Tibial nerve (tissue), 4 donors: ENCODE measurements around the gene SRSF9.

Experiments
- CTCF ChIP-seq, 5 experiments: fragments of 200-600 bp in 3 of 5; fragments of 450-650 bp in 2 of 5; sonication (generic) in 3 of 5; IDR thresholded peaks; one replicate each; pipeline ENCODE4 v1.5.1; 2016 to 2019; ENCODE audit warnings: antibody characterized with exemption in 5 of 5, mild to moderate bottlenecking in 3 of 5, moderate library complexity in 2 of 5
- EP300 ChIP-seq, 2 donors: sonication (generic); formaldehyde crosslinking; IDR thresholded peaks; one replicate each; pipeline ENCODE4 v1.6.1; 2017; ENCODE audit warnings: antibody characterized with exemption in 2 of 2, mild to moderate bottlenecking in 1 of 2
- POLR2A ChIP-seq, 2 donors: fragments of 450-650 bp; IDR thresholded peaks; one replicate each; pipeline ENCODE4 v1.6.1; 2017; ENCODE audit warnings: antibody characterized with exemption in 2 of 2, mild to moderate bottlenecking in 2 of 2, moderate library complexity in 2 of 2

GRCh38 chr12:120453977-120454376 is 15.6 kb downstream of the SRSF9 start:
- peak in 4 of 5 experiments; percentile 29 to 61 (median 44) for TF ChIP-seq CTCF (IDR thresholded peaks at IDR 0.05)
- TF ChIP-seq EP300 (IDR thresholded peaks at IDR 0.05) = no peak
- TF ChIP-seq POLR2A (IDR thresholded peaks at IDR 0.05) = no peak
